RCC 7860 (cell line): ENCODE data around the gene FBXO11.

Experiments used
- DNase-seq: peaks from one replicate; pipeline ENCODE4 v3.0.0-alpha.2; 2015; ENCODE audit warnings: low spot score
- FAIRE-seq: peaks from 2 replicates; lab custom pipeline; 2012; peaks lifted over from hg19 to GRCh38; lab: Jason Lieb, UNC

Gene FBXO11

GRCh38 chr2:47741637-47742036 lies 164.7 kb downstream of the FBXO11 start:
- DNase-seq (no peak), FAIRE-seq (no peak)

DNA sequence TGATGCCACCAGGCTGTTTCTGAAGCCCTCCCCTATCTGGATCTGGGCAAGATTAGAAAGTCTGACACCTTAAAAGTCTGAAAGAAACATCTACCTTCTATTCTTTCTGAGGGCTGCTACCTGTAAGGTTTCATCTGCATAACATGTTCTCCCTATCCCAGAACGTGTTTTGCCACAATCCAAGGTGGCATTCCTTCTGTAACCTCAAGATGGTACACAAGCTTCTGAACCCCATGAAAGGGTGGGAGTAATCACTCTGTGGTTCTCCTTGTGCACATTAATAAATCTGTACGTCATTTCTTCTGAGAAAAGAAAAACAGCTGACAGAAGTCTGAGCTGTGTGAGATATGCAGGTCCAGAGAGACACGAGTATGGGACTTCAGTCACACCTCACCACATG lies 165.2 kb downstream of the FBXO11 start:
- no peak for DNase-seq
- FAIRE-seq: no peak
